GM23338 (cell line): ENCODE results near the gene PGF.

Experiments used
- CREB1 ChIP-seq: fragments of 250-450 bp; sonication (Bioruptor Pico); IDR thresholded peaks from 2 replicates; pipeline ENCODE4 v1.5.0; 2020; ENCODE audit warnings: low read depth, mild to moderate bottlenecking, moderate library complexity
- TF ChIP-seq, protein P1 (sequence below), 2 experiments: fragments of 200-600 bp in 1 of 2; sonication (generic) in 1 of 2; conservative IDR thresholded peaks; 2 replicates each; pipeline versions ENCODE4 v1.5.1 to v1.6.1; 2016 to 2017; ENCODE audit warnings: antibody characterized with exemption in 2 of 2, low read depth in 2 of 2, mild to moderate bottlenecking in 2 of 2, moderate library complexity in 1 of 2

DNA sequence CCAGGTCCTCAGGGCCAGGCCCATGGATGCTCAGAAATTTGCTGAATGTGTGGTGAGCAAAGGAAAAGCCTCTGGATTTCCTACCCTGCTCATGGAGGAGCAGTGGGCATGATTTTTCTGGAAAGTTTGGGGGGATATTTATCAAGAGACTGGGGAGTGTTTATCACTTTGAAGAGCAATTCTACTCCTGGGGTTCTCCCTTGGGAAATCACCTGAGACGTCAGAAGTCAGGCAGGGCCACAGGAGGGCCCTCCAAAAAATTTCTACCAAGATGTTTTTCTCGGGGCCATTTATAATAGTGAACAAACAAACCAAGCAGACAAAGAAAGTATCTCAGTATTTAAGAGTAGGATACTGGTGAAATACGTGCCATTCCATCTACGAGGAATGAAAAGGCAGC lies 27.3 kb upstream of the PGF start:
- TF ChIP-seq, protein P1, sequence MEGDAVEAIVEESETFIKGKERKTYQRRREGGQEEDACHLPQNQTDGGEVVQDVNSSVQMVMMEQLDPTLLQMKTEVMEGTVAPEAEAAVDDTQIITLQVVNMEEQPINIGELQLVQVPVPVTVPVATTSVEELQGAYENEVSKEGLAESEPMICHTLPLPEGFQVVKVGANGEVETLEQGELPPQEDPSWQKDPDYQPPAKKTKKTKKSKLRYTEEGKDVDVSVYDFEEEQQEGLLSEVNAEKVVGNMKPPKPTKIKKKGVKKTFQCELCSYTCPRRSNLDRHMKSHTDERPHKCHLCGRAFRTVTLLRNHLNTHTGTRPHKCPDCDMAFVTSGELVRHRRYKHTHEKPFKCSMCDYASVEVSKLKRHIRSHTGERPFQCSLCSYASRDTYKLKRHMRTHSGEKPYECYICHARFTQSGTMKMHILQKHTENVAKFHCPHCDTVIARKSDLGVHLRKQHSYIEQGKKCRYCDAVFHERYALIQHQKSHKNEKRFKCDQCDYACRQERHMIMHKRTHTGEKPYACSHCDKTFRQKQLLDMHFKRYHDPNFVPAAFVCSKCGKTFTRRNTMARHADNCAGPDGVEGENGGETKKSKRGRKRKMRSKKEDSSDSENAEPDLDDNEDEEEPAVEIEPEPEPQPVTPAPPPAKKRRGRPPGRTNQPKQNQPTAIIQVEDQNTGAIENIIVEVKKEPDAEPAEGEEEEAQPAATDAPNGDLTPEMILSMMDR (conservative IDR thresholded peaks at IDR 0.05; ENCODE audit: low read depth in 2 of 2): no peak
- no peak for TF ChIP-seq CREB1
